Measurements from ENCODE around the gene DLGAP1. TPM values are rescaled to one million over a fixed set of nuclear protein-coding genes. Genes with fewer than 3 reads are reported as not detected.

Gene DLGAP1
- total and polyA plus RNA-seq, 2 of the 8 experiments (the other 6 are each of a cell fraction or from before 2014, with no cell fraction given), result 11.8 to 16.9 TPM

DNA sequence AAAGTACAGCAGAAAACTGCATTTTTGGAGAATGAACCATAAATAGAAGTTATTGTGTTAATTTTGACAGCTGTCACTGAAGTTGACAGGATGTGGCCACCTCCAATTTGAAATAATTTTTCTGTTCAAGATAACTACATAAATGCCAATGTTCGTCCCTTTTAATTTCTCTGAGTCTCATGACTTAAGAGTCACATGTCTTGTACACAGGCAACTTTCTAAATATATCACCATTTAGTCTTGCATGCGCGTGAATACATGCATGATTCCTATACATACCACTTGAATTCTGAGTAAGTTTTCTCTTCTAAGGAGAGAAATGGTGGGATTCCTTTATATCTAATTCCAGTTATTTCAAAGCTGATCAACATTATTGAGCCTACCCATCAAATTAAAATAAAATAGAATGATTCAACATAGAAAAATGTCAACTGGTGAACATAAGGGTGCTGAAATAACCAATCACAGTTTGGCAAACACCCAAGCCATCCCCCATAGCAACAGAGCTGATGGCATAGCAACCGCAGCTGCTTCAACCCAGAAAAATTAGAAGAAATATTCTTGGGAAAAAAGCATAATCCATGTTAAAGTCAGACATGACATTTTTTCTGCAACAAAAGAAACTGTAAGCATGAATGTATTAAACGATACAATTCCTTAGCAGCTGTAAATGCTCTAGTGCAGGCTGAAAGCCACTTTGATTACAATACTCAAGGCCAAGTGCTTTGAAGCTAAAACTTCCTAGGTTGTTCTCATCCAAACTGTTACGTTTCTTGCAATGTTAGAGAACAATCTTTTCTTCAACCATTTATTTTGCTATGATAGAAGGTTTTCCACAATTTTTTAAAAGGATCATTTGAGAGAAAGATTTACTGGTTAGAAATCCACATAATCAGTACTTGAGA lies 282.7 kb downstream of the DLGAP1 start:
- no peak overlapping the region for H2AFZ ChIP-seq (ENCODE audit: low read length)
- no peak overlapping the region for H2BK12ac ChIP-seq (ENCODE audit: low read depth, low read length)
- WGBS, 2 experiments (ENCODE audit: extremely low coverage in 1 of 2, insufficient coverage in 1 of 2, insufficient read length in 1 of 2, insufficient replicate concordance in 2 of 2, low coverage in 1 of 2, low lambda C conversion rate in 2 of 2, missing lambda C conversion rate in 1 of 2), result 91% methylated on average over 6 of the region's 6 CpGs; no CpG with 5 or more reads in 1 of the 2 experiments
- no peak overlapping the region for H3K14ac ChIP-seq (ENCODE audit: insufficient read length)
- no peak for FAIRE-seq
- H3K4me3 ChIP-seq (ENCODE audit: extremely low read depth in 1 of 4, insufficient read depth in 2 of 4, low read depth in 3 of 4, low read length in 4 of 4), result no peak overlapping the region
- ChIA-PET CTCF (ENCODE audit: partially characterized antibody) (interaction anchor here (0.6 to 3.6 kb wide), 3 partner anchors 10 to 593 kb away, joined by 3 to 12 read pairs (median 3); no protein-coding TSS in a partner anchor), POLR2A (ENCODE audit: partially characterized antibody) (no interaction called here)
- peaks cover 0 to under 1% of the 10 kb centered on the region in 2 experiments; a peak in 1 of 4 replicates for H3K79me2 ChIP-seq (ENCODE audit: control insufficient read depth in 1 of 2, insufficient read depth in 2 of 2, low read length in 2 of 2)
- no peak overlapping the region for H4K8ac ChIP-seq (ENCODE audit: extremely low read depth, insufficient read depth, low read length)
- H3K9me3 ChIP-seq (ENCODE audit: insufficient read depth in 2 of 2, low read depth in 1 of 2, low read length in 1 of 2), result no peaks in the 10 kb centered on the region
- no peaks in the 10 kb centered on the region; a peak in 1 of 8 replicates for H3K36me3 ChIP-seq (ENCODE audit: control insufficient read depth in 2 of 4, insufficient read depth in 4 of 4, low read length in 3 of 4)
- H4K20me1 ChIP-seq (replicated peaks in 1 of 2; ENCODE audit: control insufficient read depth in 1 of 2, insufficient read depth in 2 of 2, low read length in 2 of 2), result no peaks in the 10 kb centered on the region
- H3K27me3 ChIP-seq (replicated peaks in 1 of 4; ENCODE audit: control insufficient read depth in 3 of 4, extremely low read depth in 1 of 4, insufficient read depth in 3 of 4, low read length in 3 of 4), result no peaks in the 10 kb centered on the region
- no peak overlapping the region for H3K56ac ChIP-seq (replicated peaks; ENCODE audit: insufficient read length, low read depth, low read length)
- no peak overlapping the region for H3K9ac ChIP-seq (replicated peaks in 1 of 4; ENCODE audit: extremely low read depth in 1 of 4, low read depth in 3 of 4, low read length in 3 of 4)
- no peak overlapping the region for H3K4me2 ChIP-seq (ENCODE audit: insufficient read depth in 1 of 2, low read depth in 2 of 2, low read length in 2 of 2)
- H2BK120ac ChIP-seq (replicated peaks; ENCODE audit: low read depth, low read length), result no peak overlapping the region
- H3K4me1 ChIP-seq (replicated peaks in 1 of 4; ENCODE audit: control insufficient read depth in 3 of 4, insufficient read depth in 4 of 4, low read length in 3 of 4), result no peaks in the 10 kb centered on the region
- H2BK15ac ChIP-seq (ENCODE audit: low read length), result no peak overlapping the region
- no peak overlapping the region for H2BK5ac ChIP-seq (ENCODE audit: low read depth, low read length)
- no peaks in the 10 kb centered on the region; the same call in 1 of the 2 replicates for H3K23me2 ChIP-seq (ENCODE audit: low read depth, low read length)
- no peak overlapping the region for H2BK20ac ChIP-seq (ENCODE audit: low read length)
- H3K18ac ChIP-seq (ENCODE audit: extremely low read depth, low read length), result no peak overlapping the region
- H3K23ac ChIP-seq (ENCODE audit: insufficient read length), result no peak overlapping the region
- H4K5ac ChIP-seq (ENCODE audit: insufficient read length, low read depth, low read length), result no peak overlapping the region
- no peak for DNase-seq (ENCODE audit: low read depth in 1 of 2, low spot score in 2 of 2)
- H3K79me1 ChIP-seq (ENCODE audit: low read depth, low read length), result no peaks in the 10 kb centered on the region
- H3K4ac ChIP-seq (replicated peaks; ENCODE audit: insufficient read length, low read depth, low read length), result no peak overlapping the region
- H2AK5ac ChIP-seq (ENCODE audit: low read depth, low read length), result no peak overlapping the region
- H4K91ac ChIP-seq (replicated peaks; ENCODE audit: insufficient read length, low read length), result no peak overlapping the region
- no peak overlapping the region for H3K27ac ChIP-seq (ENCODE audit: low read depth, low read length)
- TF ChIP-seq CTBP2 (IDR thresholded peaks at IDR 0.05; ENCODE audit: borderline replicate concordance, insufficient read depth, insufficient read length, low read length) (no peak), GTF2F1 (IDR thresholded peaks at IDR 0.05; ENCODE audit: borderline replicate concordance, low read depth, low read length) (no peak), SP4 (IDR thresholded peaks at IDR 0.05; ENCODE audit: low read length) (no peak), RXRA (IDR thresholded peaks at IDR 0.05; ENCODE audit: insufficient read depth, low read depth, low read length) (no peak), TAF1 (IDR thresholded peaks at IDR 0.05; ENCODE audit: low read depth, low read length) (no peak), RNF2 (IDR thresholded peaks at IDR 0.05; ENCODE audit: borderline replicate concordance, low read depth, low read length, missing control alignments, poor library complexity, severe bottlenecking) (no peak), SAP30 (IDR thresholded peaks at IDR 0.05; ENCODE audit: insufficient read depth, insufficient replicate concordance, low read length) (no peak), KDM4A (IDR thresholded peaks at IDR 0.05; ENCODE audit: low read depth, low read length, severe bottlenecking) (no peak), CBX5 (IDR thresholded peaks at IDR 0.05; ENCODE audit: low read depth, low read length) (no peak)
